ENCODE data around the gene GINS2.

GINS2 gene

DNA sequence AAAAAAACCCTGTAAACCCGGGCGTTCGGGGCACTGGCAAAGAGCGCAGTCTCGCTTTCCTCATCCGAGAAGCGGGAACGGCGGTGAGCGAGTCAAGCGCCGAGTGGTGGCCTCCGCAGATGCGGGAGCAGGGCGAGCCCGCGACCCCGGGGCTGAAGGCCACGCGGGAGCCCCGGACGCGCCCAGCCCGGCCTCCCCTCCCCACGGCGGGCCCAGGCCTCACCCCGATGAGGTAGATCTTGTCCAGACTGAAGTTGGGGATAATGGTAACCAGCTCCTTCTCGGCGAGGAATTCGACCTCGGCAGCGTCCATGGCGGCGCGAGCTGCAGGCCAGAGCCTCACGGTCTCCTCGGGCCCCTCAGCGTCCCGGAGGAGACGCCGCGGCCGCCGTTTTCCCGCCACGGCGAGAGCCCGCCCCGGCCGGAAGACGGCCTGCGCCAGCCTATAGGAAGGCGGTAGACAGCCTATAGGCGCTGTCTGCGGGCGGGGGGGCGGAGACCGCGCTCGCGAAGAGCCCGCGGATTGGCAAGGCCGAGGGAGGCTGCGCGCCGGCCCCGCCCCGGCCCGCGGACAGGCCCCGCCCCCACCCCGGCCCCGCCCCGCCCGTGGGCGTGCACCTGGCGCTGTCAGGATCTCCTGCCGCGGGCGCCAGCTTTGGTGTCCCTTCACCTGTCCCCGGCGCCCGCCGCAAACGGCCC is at the start of gene GINS2:
Gene GINS2, minus strand, starts transcription at position 369 of the 699 bp plus-strand sequence. Its CDS starts 56 bp downstream, at position 313.
- peak; percentile 5 to 90 (median 76) for DNase-seq

DNA sequence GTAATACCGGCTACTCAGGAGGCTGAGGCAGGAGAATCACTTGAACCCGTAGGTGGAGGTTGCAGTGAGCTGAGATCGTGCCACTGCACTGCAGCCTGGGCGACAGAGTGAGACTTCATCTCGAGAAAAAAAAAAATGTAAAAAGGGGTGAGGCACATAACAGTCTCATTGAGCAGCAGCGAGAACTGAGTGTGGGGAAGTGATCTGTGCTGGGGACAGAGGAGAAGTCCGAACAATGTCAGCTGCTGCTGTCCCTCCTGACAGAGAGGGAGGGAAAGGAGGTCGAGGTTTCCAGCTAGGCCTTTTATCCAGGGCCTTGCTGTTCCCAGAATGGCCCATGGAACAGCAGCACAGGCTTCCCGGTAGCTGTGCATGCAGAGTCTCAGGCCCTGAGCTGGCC is 48.2 kb upstream of the GINS2 start:
- no peak for DNase-seq

DNA sequence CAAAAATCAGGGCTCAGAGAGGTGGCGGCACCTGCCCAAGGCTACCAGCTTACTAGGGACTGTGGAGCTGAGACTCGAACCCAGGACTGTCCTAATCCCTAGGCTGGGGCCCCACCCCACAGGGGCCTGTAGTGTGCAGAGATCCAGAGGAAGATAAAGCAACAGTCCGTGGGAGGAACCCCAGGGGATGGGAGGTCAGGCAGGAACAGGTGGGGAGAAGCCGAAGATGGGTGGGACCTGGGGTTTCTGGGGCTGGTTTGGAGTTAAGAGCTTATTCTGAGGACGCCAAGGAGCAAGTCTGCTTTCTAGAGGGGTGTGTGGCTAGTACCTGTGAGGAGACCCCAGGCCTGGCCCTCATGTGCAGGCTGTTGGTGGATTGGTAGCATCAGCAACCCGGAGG is 47.2 kb upstream of the GINS2 start:
- DNase-seq: no peak

DNA sequence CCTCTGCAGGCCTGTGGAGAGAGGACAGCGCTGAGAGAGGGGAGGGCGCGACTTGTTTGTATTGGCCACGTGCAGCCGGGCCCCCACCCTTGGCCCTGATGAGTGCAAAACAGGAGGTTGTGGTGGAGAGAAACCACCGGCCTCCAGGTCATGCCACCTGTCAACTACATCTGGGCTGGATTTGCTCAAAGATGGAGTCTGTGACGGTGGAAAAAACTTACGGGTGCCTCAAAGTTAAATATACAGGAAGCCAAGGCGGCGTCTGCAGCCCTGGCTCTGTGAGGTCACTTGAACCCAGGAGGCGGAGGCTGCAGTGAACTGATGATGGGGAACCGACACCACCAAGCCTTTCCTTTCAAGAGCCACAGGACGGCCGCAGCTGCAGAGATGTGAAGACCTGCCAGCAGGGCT is 46.5 kb upstream of the GINS2 start:
- no peak for DNase-seq

DNA sequence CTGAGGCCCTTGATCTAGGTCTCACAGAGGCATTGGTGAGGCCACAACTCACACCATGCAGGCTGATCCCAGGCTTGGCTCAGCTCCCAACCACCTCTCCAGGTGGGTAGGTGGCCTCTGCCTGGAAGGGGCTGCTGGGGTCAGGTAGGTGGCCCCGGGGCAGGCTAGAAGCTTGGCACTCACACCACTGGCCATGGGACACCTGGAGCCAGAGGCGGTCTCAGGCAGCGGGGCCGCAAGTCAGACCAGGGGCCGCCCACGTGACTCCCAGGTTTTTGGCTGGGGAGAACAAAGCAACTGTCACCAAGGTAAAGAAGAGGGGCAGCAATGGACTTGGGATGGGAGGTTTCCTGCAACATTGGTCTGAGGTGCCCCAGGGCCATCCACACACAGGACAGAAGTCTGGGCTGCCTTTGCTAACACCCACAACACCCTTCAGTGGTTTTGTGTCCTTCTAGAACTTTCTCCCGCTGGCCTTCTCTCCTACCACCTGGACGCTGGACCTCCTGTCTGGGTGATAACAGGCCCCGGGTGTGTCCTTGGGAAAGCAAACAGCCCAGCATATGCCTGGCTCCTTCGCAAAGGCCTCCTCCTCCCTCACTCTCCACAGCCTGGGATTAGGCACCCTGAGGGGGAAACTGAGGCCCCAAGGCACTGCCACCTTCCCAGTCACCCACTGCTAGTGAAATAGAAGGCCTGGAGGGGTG is 45.7 kb upstream of the GINS2 start:
- no peak for DNase-seq

DNA sequence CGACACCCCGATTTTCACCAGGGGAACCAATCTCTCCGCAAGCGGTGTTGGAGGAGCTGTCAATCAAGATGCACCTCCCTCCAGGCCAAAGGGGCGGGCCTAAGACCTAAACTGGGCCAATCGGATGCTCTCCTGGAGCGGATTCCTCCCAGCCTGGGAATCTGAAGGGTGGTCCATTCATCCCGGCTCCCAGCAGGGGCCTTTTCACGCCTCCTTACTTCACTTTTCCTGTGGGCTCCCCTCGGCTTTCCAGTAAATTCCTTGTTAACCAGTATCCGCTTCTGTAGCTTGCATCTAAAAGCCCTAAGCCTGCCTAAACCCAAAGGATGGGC is 45.1 kb upstream of the GINS2 start:
- DNase-seq: no peak

DNA sequence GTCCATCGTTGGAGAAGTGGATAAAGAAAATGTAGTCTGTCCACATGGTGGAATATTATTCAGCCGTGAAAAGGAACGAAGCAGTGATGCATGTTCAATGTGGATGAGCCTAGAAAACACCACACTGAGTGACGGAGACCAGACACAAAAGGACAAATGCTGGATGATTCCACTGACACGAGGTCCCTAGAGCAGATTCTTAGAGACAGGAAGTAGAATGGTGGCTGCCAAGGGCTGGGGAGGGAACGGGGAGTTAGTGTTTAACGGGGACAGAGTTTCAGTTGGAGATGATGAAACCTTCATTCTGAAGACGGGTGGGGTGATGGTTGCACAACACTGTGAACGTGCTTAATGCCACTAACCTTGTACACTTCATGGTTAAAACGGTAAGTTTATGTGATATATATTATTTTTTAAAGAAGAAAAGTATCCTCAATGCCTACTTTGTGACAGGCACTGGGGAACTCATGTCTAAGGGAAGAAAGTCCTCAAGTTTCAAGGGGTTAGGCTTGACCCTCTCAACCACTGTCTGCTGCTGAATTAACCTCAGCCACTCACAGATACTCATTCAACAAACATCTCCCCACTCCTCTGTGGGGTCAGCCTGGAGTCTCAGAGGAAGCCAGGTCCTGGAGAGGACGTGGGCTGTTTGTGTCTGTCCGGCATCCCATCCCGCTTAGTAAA is 44.5 kb upstream of the GINS2 start:
- no peak for DNase-seq

DNA sequence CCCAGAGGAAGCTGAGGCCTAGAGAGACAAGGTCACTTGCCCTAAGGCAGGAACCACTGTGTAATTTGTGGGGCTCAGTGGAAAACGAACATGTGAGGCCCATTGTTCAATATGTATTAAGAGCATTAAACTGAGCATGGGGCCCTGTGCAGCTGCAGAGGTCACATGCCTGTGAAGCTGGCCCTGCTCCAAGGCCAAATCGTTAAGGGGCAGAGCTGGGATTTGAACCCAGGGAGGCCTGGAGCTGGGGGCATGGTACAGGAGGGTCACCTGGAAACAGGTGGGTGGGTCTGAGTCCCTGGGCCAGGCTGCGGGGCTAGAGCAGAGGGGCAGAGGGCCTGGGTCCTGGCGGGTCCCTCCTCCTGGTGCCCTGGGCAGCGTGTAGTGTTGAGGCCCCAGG is 42.4 kb upstream of the GINS2 start:
- no peak for DNase-seq

DNA sequence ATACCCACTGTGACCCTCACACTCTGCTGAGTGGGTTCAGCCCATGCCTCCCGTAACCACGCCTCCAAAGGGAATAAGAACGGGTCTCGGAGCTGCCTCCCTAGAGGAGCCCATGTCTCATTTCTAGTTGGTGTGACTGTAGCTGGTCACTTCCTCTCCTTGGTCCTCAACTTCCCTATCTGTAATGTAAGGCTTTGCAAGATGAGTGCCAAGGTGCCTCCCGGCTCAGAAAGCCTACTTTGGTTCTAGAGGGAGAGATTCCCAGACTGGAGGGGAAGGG is 41.4 kb upstream of the GINS2 start:
- no peak for DNase-seq

DNA sequence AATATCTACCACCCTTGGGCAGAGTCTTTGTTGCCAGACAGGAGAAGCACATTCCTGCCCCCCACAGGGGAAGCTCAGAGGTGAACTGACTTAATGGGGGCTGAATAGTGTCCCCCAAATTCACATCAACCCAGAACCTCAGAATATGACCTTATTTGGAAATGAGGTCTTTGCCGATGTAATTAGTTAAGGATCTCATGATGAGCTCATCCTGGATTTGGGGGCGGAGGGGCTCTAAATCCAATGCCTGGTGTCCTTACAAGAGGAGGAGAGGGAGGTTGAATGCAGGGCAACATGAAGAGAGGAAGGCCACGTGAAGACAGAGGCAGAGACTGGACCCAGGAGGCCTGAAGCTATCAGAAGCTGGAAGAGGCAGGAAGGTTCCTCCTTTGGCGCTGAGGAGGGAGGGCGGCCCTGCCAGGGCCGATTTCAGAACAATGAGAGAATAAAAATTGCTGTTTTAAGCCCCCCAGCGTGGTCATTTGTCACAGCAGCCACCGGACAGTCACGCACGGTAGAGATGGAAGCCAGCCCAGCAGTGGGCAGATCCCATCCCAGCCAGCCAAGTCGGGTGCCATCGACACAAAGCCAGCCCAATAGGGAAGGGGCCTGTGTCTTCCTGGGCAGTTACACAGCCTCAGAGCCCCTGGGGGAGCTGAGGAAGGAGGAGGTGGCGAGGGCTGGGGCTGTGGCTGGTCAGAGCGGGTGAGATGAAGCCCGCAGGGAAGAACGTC is 40.9 kb upstream of the GINS2 start:
- no peak for DNase-seq

DNA sequence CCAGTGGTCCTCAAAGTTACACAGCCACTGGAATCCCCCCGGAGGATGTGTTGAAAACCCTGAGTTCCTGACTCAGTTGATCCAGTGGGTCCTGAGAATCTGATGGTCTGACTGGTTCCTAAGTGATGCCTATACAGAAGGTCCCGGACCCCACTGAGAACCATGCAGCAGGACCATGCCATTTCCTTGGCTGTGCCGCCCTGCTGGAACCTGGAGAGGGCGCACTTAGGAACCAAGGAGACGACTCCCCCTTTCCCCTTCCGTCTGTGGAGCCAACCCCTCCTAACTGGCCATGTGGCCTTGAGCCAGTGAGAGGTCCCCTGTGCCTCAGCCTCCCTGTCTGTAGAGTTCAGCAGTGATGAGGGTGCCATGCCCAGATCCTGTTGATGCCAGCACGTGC is 40.1 kb upstream of the GINS2 start:
- no peak for DNase-seq

DNA sequence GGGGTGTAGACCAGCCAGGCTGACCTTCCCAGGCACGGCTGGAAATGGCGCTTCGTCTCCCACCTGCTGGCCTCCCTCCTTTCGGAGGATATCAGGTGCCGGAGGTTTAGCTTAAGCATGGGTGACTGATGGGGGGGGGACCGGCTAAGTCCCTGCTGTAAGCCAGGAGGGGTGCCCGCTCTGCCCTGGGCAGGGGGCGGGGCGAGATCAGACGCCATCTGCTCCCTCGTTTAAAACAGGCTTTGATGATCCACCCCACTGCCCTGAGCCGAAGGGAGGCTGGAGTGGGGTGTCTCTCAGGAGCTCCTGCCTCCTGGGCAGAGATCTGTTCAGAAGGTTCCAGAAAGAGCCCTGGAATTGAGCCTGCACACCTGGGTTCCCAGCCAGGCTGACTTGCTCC is 36.2 kb upstream of the GINS2 start:
- no peak for DNase-seq

DNA sequence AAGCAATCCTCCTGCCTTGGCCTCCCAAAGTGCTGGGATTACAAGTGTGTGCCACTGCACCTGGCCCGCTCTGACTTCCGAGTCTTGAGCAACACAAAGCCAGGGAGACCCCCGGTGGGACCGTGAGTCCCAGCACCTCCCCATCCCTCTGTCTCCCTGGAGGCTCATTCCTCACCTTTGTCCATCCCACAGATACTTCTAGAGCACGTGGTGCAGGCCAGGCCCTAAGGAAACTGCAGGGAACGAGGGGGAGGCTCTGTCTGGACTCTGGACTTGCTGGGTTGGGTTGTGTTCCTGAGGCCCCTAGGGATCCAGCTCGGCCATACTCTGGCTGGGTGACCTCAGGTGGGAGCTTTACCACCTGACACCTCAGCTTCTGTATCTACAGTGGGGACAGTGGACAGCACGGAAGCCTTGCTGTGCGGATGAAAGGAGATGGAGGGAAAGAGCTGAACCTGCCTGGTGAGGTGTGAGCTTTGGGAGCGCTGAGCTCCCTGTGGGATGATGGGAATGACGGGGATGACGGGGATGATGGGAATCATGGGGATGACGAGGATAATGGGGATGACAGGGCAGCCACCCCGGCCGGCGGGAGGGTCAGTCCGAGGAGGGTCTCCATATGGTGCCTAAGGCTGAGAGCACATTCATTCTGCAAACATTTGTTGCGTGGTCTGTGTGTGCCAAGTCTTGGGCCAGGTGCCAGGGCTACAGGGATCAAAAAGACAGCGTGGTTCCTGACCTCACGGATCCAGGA is 35.5 kb upstream of the GINS2 start:
- no peak for DNase-seq

DNA sequence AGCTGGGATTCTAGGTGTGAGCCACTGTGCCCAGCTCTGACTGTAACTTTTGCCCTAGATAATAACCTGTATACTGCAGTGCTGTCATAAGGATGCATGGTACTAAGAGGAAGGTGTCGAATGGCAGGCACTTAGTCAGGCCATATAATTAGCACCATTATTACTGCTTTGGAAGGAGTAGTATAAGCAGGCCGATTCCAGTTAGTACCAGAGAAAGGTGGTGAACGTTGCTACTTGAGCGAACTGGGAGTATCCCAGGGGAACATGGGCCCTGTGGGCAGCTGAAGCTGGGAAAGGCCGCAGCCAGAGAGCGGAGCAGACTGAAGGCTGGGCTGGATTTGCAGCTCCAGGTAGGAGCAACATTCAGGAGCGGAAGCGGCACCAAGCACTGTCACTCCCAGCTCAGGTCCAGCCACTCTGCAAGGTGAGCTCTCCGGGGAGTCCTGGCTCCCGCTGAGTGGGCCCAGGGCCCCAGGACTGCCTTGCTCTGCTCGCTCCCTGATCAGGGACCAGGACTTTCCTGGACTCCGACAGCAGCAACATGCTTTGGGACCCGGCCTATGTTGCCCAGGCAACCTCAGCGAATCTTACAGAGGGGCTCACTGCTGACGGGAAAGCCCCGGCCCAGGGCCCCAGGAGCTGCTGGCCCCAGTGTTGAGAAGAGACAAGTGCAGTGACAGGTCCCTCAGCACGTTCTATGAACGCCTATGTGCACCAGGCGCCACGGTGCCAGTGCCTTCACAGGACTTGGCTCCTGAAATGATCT is 33.6 kb upstream of the GINS2 start:
- DNase-seq: peak in 17 of 58 donors; percentile 6 to 47 (median 15)

DNA sequence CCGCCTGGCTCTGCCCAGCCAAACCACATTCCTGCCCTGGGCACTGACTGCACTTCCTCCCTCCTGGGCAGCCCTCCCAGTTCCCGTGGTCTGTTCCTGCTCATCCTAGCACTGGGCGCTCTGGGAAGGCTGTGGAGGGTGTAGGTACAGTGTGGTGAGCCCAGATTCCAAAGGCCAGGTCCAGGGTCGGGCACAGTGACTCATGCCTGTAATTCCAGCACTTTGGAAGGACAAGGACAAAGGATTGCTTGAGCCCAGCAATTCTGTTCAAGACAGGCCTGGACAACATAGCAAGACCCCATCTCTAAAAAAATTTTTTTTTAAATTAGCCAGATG is 31.5 kb upstream of the GINS2 start:
- DNase-seq: no peak

DNA sequence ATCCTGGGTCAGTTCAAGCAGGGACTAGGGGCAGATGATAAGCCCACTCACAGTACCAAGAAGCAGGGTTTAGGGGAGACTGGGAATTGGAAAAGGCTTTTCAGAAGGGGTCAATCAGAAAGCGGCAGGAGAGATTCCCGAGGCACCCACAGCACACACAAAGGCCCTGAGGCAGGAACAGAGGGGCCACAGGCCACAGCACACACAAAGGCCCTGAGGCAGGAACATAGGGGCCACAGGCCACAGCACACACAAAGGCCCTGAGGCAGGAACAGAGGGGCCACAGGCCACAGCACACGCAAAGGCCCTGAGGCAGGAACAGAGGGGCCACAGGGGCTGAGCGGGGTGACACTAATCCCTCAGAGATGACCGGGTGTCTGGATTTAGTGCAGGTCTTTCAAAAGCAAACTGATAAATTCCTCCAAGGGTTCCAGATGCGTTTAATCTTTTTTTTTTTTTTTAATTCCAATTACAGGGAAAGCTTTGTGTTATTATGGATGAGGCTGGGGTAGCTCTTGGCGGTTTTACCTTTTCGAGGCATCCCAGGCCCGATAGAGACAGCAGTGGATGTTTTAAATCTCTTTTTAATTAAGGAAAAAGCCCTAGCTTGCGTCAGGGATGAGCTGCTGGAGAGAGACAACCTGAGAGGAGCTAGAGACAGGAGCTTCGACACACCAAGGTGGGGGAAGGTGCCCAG is 31.0 kb upstream of the GINS2 start:
- no peak for DNase-seq

DNA sequence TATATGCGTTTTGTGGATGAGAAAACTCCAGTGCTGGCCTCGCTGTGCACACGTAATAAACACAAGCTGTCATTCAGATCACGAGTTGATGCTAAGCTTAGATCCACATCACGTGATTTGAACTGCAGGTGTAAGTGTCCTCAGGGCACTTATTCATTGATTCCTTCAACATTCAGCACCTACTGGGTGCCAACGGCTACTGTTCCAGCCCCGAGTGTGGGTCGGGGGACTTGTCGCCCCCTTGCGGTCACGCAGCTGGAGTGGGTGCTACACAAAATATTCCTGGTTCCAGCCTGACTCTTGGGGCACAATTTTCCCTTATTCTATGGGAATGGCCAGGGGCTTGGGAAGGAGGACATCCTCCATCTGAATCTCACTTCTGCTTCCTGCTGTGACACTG is 29.9 kb upstream of the GINS2 start:
- peak in 1 of 58 donors; percentile 8 for DNase-seq

DNA sequence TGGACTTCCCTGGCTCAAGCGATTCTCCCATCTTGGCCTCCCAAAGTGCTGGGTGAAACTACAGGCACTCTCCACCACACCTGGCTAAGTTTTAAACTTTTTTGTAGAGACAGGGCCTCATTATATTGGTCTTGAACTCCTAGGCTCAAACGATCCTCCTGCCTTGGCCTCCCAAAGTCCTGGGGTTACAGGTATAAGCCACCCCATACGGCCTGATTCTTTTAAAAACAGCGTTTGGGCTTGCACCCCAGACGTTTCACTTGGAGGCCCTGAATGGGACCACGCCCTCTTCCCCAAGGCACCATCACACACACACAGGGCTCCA is 29.4 kb upstream of the GINS2 start:
- no peak for DNase-seq

DNA sequence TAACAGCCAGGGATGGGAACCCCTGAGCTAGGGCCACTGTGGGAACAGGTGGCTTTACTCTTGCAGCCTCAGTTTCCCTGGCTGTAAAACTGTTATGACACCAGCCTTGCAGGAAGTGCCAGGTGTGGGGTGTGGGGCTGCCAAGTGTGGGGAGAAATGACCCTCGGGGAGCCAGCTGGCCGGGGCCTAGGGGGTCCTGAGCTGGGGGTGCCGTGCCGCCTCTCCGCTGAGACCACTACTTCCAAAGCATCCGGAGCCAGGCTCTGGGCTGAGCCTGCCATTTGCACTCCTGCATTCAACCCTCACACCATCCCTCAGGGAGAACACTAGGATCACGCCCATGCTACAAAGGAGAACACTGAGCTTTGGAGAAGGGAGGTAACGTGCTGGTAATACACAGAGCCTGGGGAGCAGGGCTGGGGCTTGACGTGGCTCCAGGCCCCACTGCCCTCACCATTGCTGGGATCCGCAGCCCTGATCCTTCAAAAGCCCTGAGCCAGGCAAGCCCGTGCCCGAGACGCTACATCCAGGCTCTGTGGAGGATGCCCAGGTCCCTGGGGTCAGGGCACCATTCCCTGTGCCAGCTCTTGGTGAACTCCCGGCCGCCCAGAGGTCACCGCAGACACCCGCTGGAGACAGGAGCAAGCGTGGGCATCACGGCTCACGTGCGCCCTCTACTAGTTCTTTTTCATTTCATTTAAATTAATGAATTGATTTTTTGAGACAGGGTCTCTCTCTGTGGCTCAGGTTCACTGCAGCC is 28.8 kb upstream of the GINS2 start:
- peak in 41 of 58 donors; percentile 6 to 78 (median 30) for DNase-seq

DNA sequence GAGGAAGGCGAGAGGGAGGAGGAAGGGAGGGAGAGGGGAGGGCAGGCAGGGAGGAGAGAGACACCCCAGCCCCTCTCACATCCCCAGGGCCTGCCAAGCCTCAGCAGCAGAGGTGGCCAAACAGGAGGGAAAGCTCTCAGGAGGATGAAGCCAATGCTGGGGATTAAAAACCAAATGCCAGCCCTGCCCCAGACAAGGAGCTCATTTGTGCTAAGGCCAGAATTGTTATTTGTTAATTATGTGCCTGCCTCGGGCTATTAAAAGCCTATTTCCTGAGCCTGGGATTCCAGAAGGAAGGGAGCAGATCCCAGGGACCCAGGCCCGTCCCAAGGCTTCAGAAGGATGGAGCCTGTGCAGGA is 27.9 kb upstream of the GINS2 start:
- peak in 34 of 58 donors; percentile 2 to 72 (median 22) for DNase-seq
